HG03196 (cell line): ENCODE measurements around the gene WDR72.

ENCODE experiments used
- ATAC-seq: cut with Tn5 transposase; IDR thresholded peaks from one replicate; pipeline ENCODE4 v1.9.1; 2021; ENCODE audit not compliant: unreplicated experiment

WDR72 gene

GRCh38 chr15:53611145-53611920, 148.1 kb downstream of the WDR72 start:
- no peak for ATAC-seq

- ATAC-seq = no peak
Observed at GRCh38 chr15:53591041-53591440, 168.4 kb downstream of the WDR72 start.

- ATAC-seq = no peak
Observed at GRCh38 chr15:53590380-53590779, 169.1 kb downstream of the WDR72 start.

GRCh38 chr15:53589520-53590057, 169.9 kb downstream of the WDR72 start:
- ATAC-seq = no peak

GRCh38 chr15:53588773-53589172, 170.7 kb downstream of the WDR72 start:
- no peak for ATAC-seq

- peak; percentile 67 for ATAC-seq
Observed at GRCh38 chr15:53586799-53587198, 172.7 kb downstream of the WDR72 start.

- no peak for ATAC-seq
Observed at GRCh38 chr15:53581513-53581912, 177.9 kb downstream of the WDR72 start.

GRCh38 chr15:53580366-53580765, 179.1 kb downstream of the WDR72 start:
- no peak for ATAC-seq

- ATAC-seq = no peak
Observed at GRCh38 chr15:53576841-53577240, 182.6 kb downstream of the WDR72 start.

GRCh38 chr15:53573091-53573490, 186.4 kb downstream of the WDR72 start:
- no peak for ATAC-seq

- no peak for ATAC-seq
Observed at GRCh38 chr15:53569751-53570480, 189.5 kb downstream of the WDR72 start.

GRCh38 chr15:53566912-53567311, 192.6 kb downstream of the WDR72 start:
- no peak for ATAC-seq

GRCh38 chr15:53565721-53566120, 193.7 kb downstream of the WDR72 start:
- no peak for ATAC-seq

- ATAC-seq = no peak
Observed at GRCh38 chr15:53564647-53565046, 194.8 kb downstream of the WDR72 start.

GRCh38 chr15:53563627-53564026, 195.8 kb downstream of the WDR72 start:
- ATAC-seq = no peak

GRCh38 chr15:53559364-53560277, 199.8 kb downstream of the WDR72 start:
- ATAC-seq = no peak

GRCh38 chr15:53558384-53558783, 201.1 kb downstream of the WDR72 start:
- ATAC-seq = no peak

- ATAC-seq = no peak
Observed at GRCh38 chr15:53555226-53555625, 204.2 kb downstream of the WDR72 start.

GRCh38 chr15:53549697-53550305, 209.7 kb downstream of the WDR72 start:
- no peak for ATAC-seq

- ATAC-seq = no peak
Observed at GRCh38 chr15:53548236-53548635, 211.2 kb downstream of the WDR72 start.
